SK-N-SH treated with all-trans-retinoic acid at 6 μM for 48 hours (cell line): ENCODE data around the gene RBM4.

Experiments
- ATAC-seq: fragments of 200-7000 bp; cut with Tn5 transposase; 3 replicates; pipeline ENCODE4 v1.9.1; 2020; ENCODE audit warnings: mild to moderate bottlenecking, moderate library complexity
- ARNTL ChIP-seq: fragments of 450-650 bp; formaldehyde crosslinking; IDR thresholded peaks from 2 replicates; pipeline ENCODE4 v1.5.0; 2020; ENCODE audit warnings: low read depth, mild to moderate bottlenecking, moderate library complexity, borderline replicate concordance
- BACH2 ChIP-seq: fragments of 250-450 bp; sonication (Bioruptor Pico); IDR thresholded peaks from 2 replicates; pipeline ENCODE4 v1.9.0; 2021; ENCODE audit warnings: mild to moderate bottlenecking, borderline replicate concordance
- CSDC2 ChIP-seq: fragments of 250-450 bp; sonication (Bioruptor Pico); IDR thresholded peaks from 2 replicates; pipeline ENCODE4 v1.5.0; 2020; ENCODE audit warnings: mild to moderate bottlenecking, moderate library complexity
- CSRNP3 ChIP-seq: fragments of 250-450 bp; sonication (Bioruptor Pico); IDR thresholded peaks from 2 replicates; pipeline ENCODE4 v1.5.1; 2021; ENCODE audit warnings: mild to moderate bottlenecking, moderate library complexity
- GLIS3 ChIP-seq: fragments of 250-450 bp; sonication (Bioruptor Pico); IDR thresholded peaks from 2 replicates; pipeline ENCODE4 v1.5.0; 2020; ENCODE audit warnings: mild to moderate bottlenecking, moderate library complexity
- ISL1 ChIP-seq: fragments of 250-450 bp; sonication (Bioruptor Pico); IDR thresholded peaks from 2 replicates; pipeline ENCODE4 v2.1.2; 2022; ENCODE audit warnings: mild to moderate bottlenecking, moderate library complexity
- OSR1 ChIP-seq: fragments of 250-450 bp; sonication (Bioruptor Pico); IDR thresholded peaks from 2 replicates; pipeline ENCODE4 v1.8.0; 2022; ENCODE audit warnings: moderate library complexity, mild to moderate bottlenecking, inconsistent platforms
- PATZ1 ChIP-seq: fragments of 250-450 bp; sonication (Bioruptor Pico); IDR thresholded peaks from 2 replicates; pipeline ENCODE4 v1.8.0; 2020; ENCODE audit warnings: mild to moderate bottlenecking, moderate library complexity, borderline replicate concordance
- POU6F1 ChIP-seq: fragments of 250-450 bp; sonication (Bioruptor Pico); IDR thresholded peaks from 2 replicates; pipeline ENCODE4 v1.8.0; 2021; ENCODE audit warnings: low read depth, mild to moderate bottlenecking, moderate library complexity, borderline replicate concordance
- PPARA ChIP-seq: fragments of 250-450 bp; sonication (Bioruptor Pico); IDR thresholded peaks from 2 replicates; pipeline ENCODE4 v1.5.0; 2020; ENCODE audit warnings: mild to moderate bottlenecking, borderline replicate concordance
- RARB ChIP-seq: fragments of 250-450 bp; sonication (Bioruptor Pico); IDR thresholded peaks from 2 replicates; pipeline ENCODE4 v1.8.0; 2021; ENCODE audit warnings: mild to moderate bottlenecking, moderate library complexity
- SNAI2 ChIP-seq: fragments of 250-450 bp; sonication (Bioruptor Pico); IDR thresholded peaks from 2 replicates; pipeline ENCODE4 v1.5.0; 2020; ENCODE audit warnings: mild to moderate bottlenecking, moderate library complexity
- TCF4 ChIP-seq: fragments of 250-450 bp; sonication (Bioruptor Pico); IDR thresholded peaks from 2 replicates; pipeline ENCODE4 v1.8.0; 2021; ENCODE audit warnings: mild to moderate bottlenecking, moderate library complexity, borderline replicate concordance
- TOX ChIP-seq: fragments of 250-450 bp; sonication (Bioruptor Pico); IDR thresholded peaks from 2 replicates; pipeline ENCODE4 v1.8.0; 2021; ENCODE audit warnings: mild to moderate bottlenecking, moderate library complexity, borderline replicate concordance
- TSHZ2 ChIP-seq: fragments of 250-450 bp; sonication (Bioruptor Pico); IDR thresholded peaks from 2 replicates; pipeline ENCODE4 v1.5.0; 2020; ENCODE audit warnings: mild to moderate bottlenecking, moderate library complexity
- ZC3H10 ChIP-seq: fragments of 250-450 bp; sonication (Bioruptor Pico); IDR thresholded peaks from 2 replicates; pipeline ENCODE4 v1.5.1; 2021; ENCODE audit warnings: mild to moderate bottlenecking, moderate library complexity
- ZFP3 ChIP-seq: fragments of 250-450 bp; sonication (Bioruptor Pico); IDR thresholded peaks from 2 replicates; pipeline ENCODE4 v1.5.0; 2020; ENCODE audit warnings: mild to moderate bottlenecking, moderate library complexity
- ZFP30 ChIP-seq: fragments of 450-650 bp; formaldehyde crosslinking; IDR thresholded peaks from 2 replicates; pipeline ENCODE4 v1.5.0; 2022; ENCODE audit warnings: mild to moderate bottlenecking, moderate library complexity
- ZNF70 ChIP-seq: fragments of 450-650 bp; formaldehyde crosslinking; IDR thresholded peaks from 2 replicates; pipeline ENCODE4 v1.5.0; 2020; ENCODE audit warnings: mild to moderate bottlenecking, moderate library complexity
- ZNF8 ChIP-seq: fragments of 450-650 bp; formaldehyde crosslinking; IDR thresholded peaks from 2 replicates; pipeline ENCODE4 v1.5.0; 2020; ENCODE audit warnings: mild to moderate bottlenecking, moderate library complexity

The RBM4 gene

GRCh38 chr11:66689661-66690590, 51.4 kb downstream of the RBM4 start:
- TF ChIP-seq PPARA (CRISPR knock-in tag) (no peak), GLIS3 (CRISPR knock-in tag) (no peak), TSHZ2 (no peak), CSDC2 (CRISPR knock-in tag) (no peak), SNAI2 (CRISPR knock-in tag) (no peak), TOX (CRISPR knock-in tag) (no peak), ZFP30 (CRISPR knock-in tag) (no peak)
- no peak for ATAC-seq

GRCh38 chr11:66691311-66691980, 52.9 kb downstream of the RBM4 start:
- TF ChIP-seq ISL1 (no peak), PATZ1 (CRISPR knock-in tag) (no peak), RARB (CRISPR knock-in tag) (no peak), BACH2 (no peak), OSR1 (CRISPR knock-in tag) (no peak), ZC3H10 (no peak), PPARA (CRISPR knock-in tag) (no peak), CSRNP3 (CRISPR knock-in tag) (no peak), SNAI2 (CRISPR knock-in tag) (no peak), ARNTL (no peak), ZFP3 (CRISPR knock-in tag) (no peak), GLIS3 (CRISPR knock-in tag) (no peak), TSHZ2 (no peak), TCF4 (CRISPR knock-in tag) (no peak), POU6F1 (CRISPR knock-in tag) (no peak), ZNF8 (CRISPR knock-in tag) (no peak), ZNF70 (CRISPR knock-in tag) (no peak), TOX (CRISPR knock-in tag) (no peak)
- no peak for ATAC-seq
